Endothelial cell of umbilical vein (primary cell): ENCODE data around the gene NR3C2. TPM values are rescaled to one million over a fixed set of nuclear protein-coding genes. Genes with fewer than 3 reads are reported as not detected.

Source experiments
- BruUV-seq: library from RNA; stranded (reverse); fragments of 400-500 nt; replicated peaks from 2 replicates; lab custom pipeline; 2021; lab: Mats Ljungman, UMichigan
- CTCF ChIA-PET: fragments of 300-600, 350-600 bp; sonication (Branson Sonifier 250); formaldehyde crosslinking; loops from one replicate; lab custom pipeline; 2021; ENCODE audit warnings: antibody characterized with exemption, inconsistent platforms; lab: Charles Lee
- POLR2A ChIA-PET: fragments of 300-600, 350-600 bp; sonication (Branson Sonifier 250); formaldehyde crosslinking; loops from one replicate; lab custom pipeline; 2021; ENCODE audit warnings: antibody characterized with exemption, inconsistent platforms; lab: Charles Lee
- DNase-seq: peaks from one replicate; pipeline ENCODE4 v3.0.0-alpha.2; 2011; ENCODE audit warnings: low read depth, low spot score
- FAIRE-seq: peaks from 2 replicates; lab custom pipeline; 2011; peaks lifted over from hg19 to GRCh38; lab: Jason Lieb, UNC
- H2AFZ ChIP-seq: 2 replicates; pipeline ENCODE4 v1.6.0; 2012; ENCODE audit warnings: low read depth, low read length, control low read depth, inconsistent platforms
- H3K27ac ChIP-seq: 2 replicates; pipeline ENCODE4 v1.5.1; 2011; ENCODE audit warnings: low read depth, mild to moderate bottlenecking, control low read depth, low read length, moderate library complexity; ENCODE audit not compliant: insufficient read depth
- H3K27me3 ChIP-seq, 2 experiments: 2 replicates each; pipeline versions ENCODE4 v1.6.0 to v1.6.1; 2011; ENCODE audit warnings: low read length in 2 of 2, mixed read lengths in 1 of 2; ENCODE audit not compliant: control insufficient read depth in 2 of 2, insufficient read depth in 2 of 2
- H3K36me3 ChIP-seq, 2 experiments: 2 replicates in 1 of 2; 3 replicates in 1 of 2; pipeline ENCODE4 v1.5.1; 2011; ENCODE audit warnings: low read length in 2 of 2, mild to moderate bottlenecking in 1 of 2, moderate library complexity in 1 of 2; ENCODE audit not compliant: control insufficient read depth in 2 of 2, insufficient read depth in 2 of 2; ENCODE audit errors: extremely low read depth in 1 of 2
- H3K4me1 ChIP-seq: 3 replicates; pipeline ENCODE4 v1.5.1; 2011; ENCODE audit warnings: mild to moderate bottlenecking, low read length; ENCODE audit not compliant: control insufficient read depth, insufficient read depth; ENCODE audit errors: extremely low read depth
- H3K4me2 ChIP-seq: 2 replicates; pipeline ENCODE4 v1.6.1; 2011; ENCODE audit warnings: low read length, control low read depth, mixed read lengths; ENCODE audit not compliant: insufficient read depth
- H3K4me3 ChIP-seq, 3 experiments: fragments of 200-600 bp in 1 of 3; sonication (generic), shearing (Covaris generic) in 1 of 3; replicated peaks in 1 of 3; 2 replicates each; pipeline ENCODE4 v1.5.1; 2011 to 2016; ENCODE audit warnings: control low read depth in 3 of 3, low read length in 3 of 3, mild to moderate bottlenecking in 2 of 3, inconsistent platforms in 1 of 3, low read depth in 1 of 3, moderate library complexity in 1 of 3; ENCODE audit not compliant: insufficient read depth in 1 of 3
- H3K79me2 ChIP-seq: 2 replicates; pipeline ENCODE4 v1.6.0; 2012; ENCODE audit warnings: low read length, inconsistent platforms; ENCODE audit not compliant: control insufficient read depth, insufficient read depth
- H3K9ac ChIP-seq: replicated peaks from 2 replicates; pipeline ENCODE3; 2011; ENCODE audit warnings: low read length, control low read depth; ENCODE audit not compliant: insufficient read depth; ENCODE audit errors: extremely low read depth
- H3K9me1 ChIP-seq: replicated peaks from 3 replicates; pipeline ENCODE4 v1.6.0; 2011; ENCODE audit warnings: mild to moderate bottlenecking, low read length; ENCODE audit not compliant: control insufficient read depth, insufficient read depth; ENCODE audit errors: extremely low read depth
- H3K9me3 ChIP-seq: replicated peaks from 2 replicates; pipeline ENCODE4 v1.5.1; 2012; ENCODE audit warnings: low read length, inconsistent platforms; ENCODE audit not compliant: control insufficient read depth, insufficient read depth
- H4K20me1 ChIP-seq: replicated peaks from 2 replicates; pipeline ENCODE3; 2011; ENCODE audit warnings: mild to moderate bottlenecking, low read length; ENCODE audit not compliant: control insufficient read depth, insufficient read depth; ENCODE audit errors: extremely low read depth
- EZH2 ChIP-seq: IDR thresholded peaks from 2 replicates; pipeline ENCODE4 v1.6.1; 2012; ENCODE audit warnings: borderline replicate concordance, low read depth, mild to moderate bottlenecking, moderate library complexity, low read length, inconsistent platforms; ENCODE audit not compliant: severe bottlenecking
- FOS ChIP-seq: IDR thresholded peaks from 2 replicates; pipeline ENCODE4 v1.6.1; 2011; ENCODE audit warnings: mild to moderate bottlenecking, low read length, moderate library complexity, borderline replicate concordance; ENCODE audit not compliant: insufficient read depth
- GATA2 ChIP-seq: IDR thresholded peaks from 2 replicates; pipeline ENCODE4 v1.7.0; 2011; ENCODE audit warnings: low read depth, mild to moderate bottlenecking, moderate library complexity, mixed read lengths, low read length; ENCODE audit not compliant: insufficient read length, insufficient read depth
- JUN ChIP-seq: IDR thresholded peaks from 2 replicates; pipeline ENCODE4 v1.6.1; 2011; ENCODE audit warnings: borderline replicate concordance, low read depth; ENCODE audit not compliant: insufficient read length, insufficient read depth
- MYC ChIP-seq: IDR thresholded peaks from one replicate; pipeline ENCODE4 v1.6.1; 2011; ENCODE audit warnings: mild to moderate bottlenecking, low read depth, low read length
- POLR2A ChIP-seq: IDR thresholded peaks from 2 replicates; pipeline ENCODE4 v1.6.1; 2012; ENCODE audit warnings: low read depth, mild to moderate bottlenecking, control low read depth, low read length
- POLR2AphosphoS5 ChIP-seq: IDR thresholded peaks from 2 replicates; pipeline ENCODE4 v1.6.1; 2012; ENCODE audit warnings: low read depth, mild to moderate bottlenecking, control low read depth, low read length, moderate library complexity; ENCODE audit not compliant: insufficient read depth
- dilution Hi-C: fragments of 300-500 bp; cut with MboI; formaldehyde crosslinking; loops from one replicate; pipeline ENCODE4 v1.15.0; 2019; ENCODE audit warnings: low sequenced_read_pairs; ENCODE audit not compliant: extremely low pct_ligation_motif_present
- intact Hi-C: fragments of 100-400 bp; cut with micrococcal nuclease; formaldehyde crosslinking; loops from one replicate; pipeline ENCODE4 v1.10.0; 2022
- polyA plus RNA-seq, 4 experiments: library from polyadenylated mRNA; depleted of rRNA in 3 of 4; stranded (reverse) in 3 of 4; unstranded in 1 of 4; fragments of >200 nt; gene quantifications; 2 replicates each; pipeline versions ENCODE4 v1.2.1 to v1.2.3, GENCODE V29; 2011 to 2012; ENCODE audit warnings: missing spikeins in 1 of 4
- total RNA-seq: library from RNA; stranded (reverse); gene quantifications from 2 replicates; pipeline ENCODE4 v1.2.3, GENCODE V29; 2021
- TF ChIP-seq, protein P1 (sequence below): IDR thresholded peaks from 2 replicates; pipeline ENCODE4 v1.6.1; 2011; ENCODE audit not compliant: insufficient read depth, insufficient read length
- TF ChIP-seq, protein P2 (sequence below), 2 donors: IDR thresholded peaks; 1 replicate in 1 of 2; 2 replicates in 1 of 2; pipeline ENCODE4 v1.5.1; 2011; ENCODE audit warnings: low read length in 2 of 2, mild to moderate bottlenecking in 2 of 2, moderate library complexity in 2 of 2, control low read depth in 1 of 2, inconsistent platforms in 1 of 2, low read depth in 1 of 2; ENCODE audit not compliant: insufficient read depth in 1 of 2; ENCODE audit errors: extremely low read depth in 1 of 2

Gene NR3C2
- total and polyA plus RNA-seq, 2 donors (not counting 3 experiments of a cell fraction or from before 2014, with no cell fraction given): 4.8 to 16.4 TPM

- POLR2A ChIA-PET: no interaction called here
- Histone ChIP-seq H3K27ac (no peak overlapping the region), H4K20me1 (no peaks in the 10 kb centered on the region), H3K9me1 (no peaks in the 10 kb centered on the region), H3K9ac (no peak overlapping the region), H3K36me3 (peaks cover 0 to 3% of the 10 kb centered on the region in 2 experiments), H3K79me2 (no peaks in the 10 kb centered on the region), H3K4me2 (no peak overlapping the region), H3K4me1 (no peaks in the 10 kb centered on the region), H3K9me3 (no peaks in the 10 kb centered on the region), H3K4me3 (no peak overlapping the region), H3K27me3 (no peaks in the 10 kb centered on the region), H2AFZ (no peak overlapping the region)
- dilution Hi-C loops (no loop called here), intact Hi-C loops (no loop called here)
- no peak for FAIRE-seq
- no TSS peak for BruUV-seq
- TF ChIP-seq, protein P1, sequence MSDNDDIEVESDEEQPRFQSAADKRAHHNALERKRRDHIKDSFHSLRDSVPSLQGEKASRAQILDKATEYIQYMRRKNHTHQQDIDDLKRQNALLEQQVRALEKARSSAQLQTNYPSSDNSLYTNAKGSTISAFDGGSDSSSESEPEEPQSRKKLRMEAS: no peak
- TF ChIP-seq FOS: no peak
- no peak for DNase-seq
- CTCF ChIA-PET: no interaction called here
These were observed 390.8 kb downstream of the NR3C2 start for GRCh38 chr4:148051403-148051802.

DNA sequence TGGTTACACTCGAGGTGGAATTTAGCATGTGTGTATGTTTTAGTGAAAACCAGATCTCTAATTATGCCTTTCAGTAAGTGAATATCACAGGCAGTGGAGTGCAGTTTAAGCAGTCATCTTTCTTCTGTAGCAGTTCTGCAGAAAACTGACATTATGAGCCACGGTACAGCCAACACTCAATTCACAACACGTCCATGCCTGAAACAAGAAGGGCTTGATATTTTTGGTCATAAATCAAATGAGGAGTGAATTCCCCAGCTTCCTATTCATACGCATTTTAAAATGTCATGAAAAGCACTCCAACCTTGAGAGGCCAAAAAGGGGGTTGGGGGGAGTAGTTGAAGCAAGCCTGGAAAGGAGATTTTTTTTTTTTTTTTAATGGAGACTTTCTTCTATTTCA is 393.6 kb downstream of the NR3C2 start:
- no peaks in the 10 kb centered on the region for H3K9me1 ChIP-seq
- H2AFZ ChIP-seq: no peak overlapping the region
- H3K79me2 ChIP-seq: no peaks in the 10 kb centered on the region
- no peaks in the 10 kb centered on the region for H3K9me3 ChIP-seq
- peaks cover 0 to 3% of the 10 kb centered on the region in 2 experiments for H3K36me3 ChIP-seq
- no peak overlapping the region for H3K9ac ChIP-seq
- FAIRE-seq (no peak), DNase-seq (no peak)
- H4K20me1 ChIP-seq: no peaks in the 10 kb centered on the region
- no peaks in the 10 kb centered on the region for H3K27me3 ChIP-seq
- TF ChIP-seq POLR2A: no peak
- no peak for TF ChIP-seq POLR2AphosphoS5
- no peak for TF ChIP-seq JUN
- no peak for TF ChIP-seq GATA2
- TF ChIP-seq EZH2: no peak
- TF ChIP-seq, protein P2, sequence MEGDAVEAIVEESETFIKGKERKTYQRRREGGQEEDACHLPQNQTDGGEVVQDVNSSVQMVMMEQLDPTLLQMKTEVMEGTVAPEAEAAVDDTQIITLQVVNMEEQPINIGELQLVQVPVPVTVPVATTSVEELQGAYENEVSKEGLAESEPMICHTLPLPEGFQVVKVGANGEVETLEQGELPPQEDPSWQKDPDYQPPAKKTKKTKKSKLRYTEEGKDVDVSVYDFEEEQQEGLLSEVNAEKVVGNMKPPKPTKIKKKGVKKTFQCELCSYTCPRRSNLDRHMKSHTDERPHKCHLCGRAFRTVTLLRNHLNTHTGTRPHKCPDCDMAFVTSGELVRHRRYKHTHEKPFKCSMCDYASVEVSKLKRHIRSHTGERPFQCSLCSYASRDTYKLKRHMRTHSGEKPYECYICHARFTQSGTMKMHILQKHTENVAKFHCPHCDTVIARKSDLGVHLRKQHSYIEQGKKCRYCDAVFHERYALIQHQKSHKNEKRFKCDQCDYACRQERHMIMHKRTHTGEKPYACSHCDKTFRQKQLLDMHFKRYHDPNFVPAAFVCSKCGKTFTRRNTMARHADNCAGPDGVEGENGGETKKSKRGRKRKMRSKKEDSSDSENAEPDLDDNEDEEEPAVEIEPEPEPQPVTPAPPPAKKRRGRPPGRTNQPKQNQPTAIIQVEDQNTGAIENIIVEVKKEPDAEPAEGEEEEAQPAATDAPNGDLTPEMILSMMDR (IDR thresholded peaks at IDR 0.05; ENCODE audit: extremely low read depth in 1 of 2, insufficient read depth in 1 of 2, low read depth in 1 of 2, low read length in 2 of 2): no peak
- TF ChIP-seq, protein P1: no peak
- TF ChIP-seq MYC: no peak
- no peak for TF ChIP-seq FOS
- dilution Hi-C loops: no loop called here
- CTCF ChIA-PET: no interaction called here
- H3K4me1 ChIP-seq: no peaks in the 10 kb centered on the region
- no TSS peak for BruUV-seq
- no peak overlapping the region for H3K4me2 ChIP-seq
- intact Hi-C loops: no loop called here
- H3K27ac ChIP-seq: no peak overlapping the region
- no peak overlapping the region for H3K4me3 ChIP-seq
- POLR2A ChIA-PET: no interaction called here
